HL-60 (cell line): ENCODE results near the gene TMED6.

ENCODE experiments used
- DNase-seq, 2 experiments: peaks; one replicate each; pipeline ENCODE4 v3.0.0-alpha.2; 2010 to 2020; ENCODE audit warnings: low read depth in 1 of 2, low spot score in 1 of 2
- H3K27ac ChIP-seq: fragments of 250-450 bp; sonication (Bioruptor Pico); replicated peaks from 2 replicates; pipeline ENCODE4 v1.5.1; 2020; ENCODE audit warnings: mild to moderate bottlenecking, moderate library complexity
- H3K27me3 ChIP-seq: fragments of 250-450 bp; sonication (Bioruptor Pico); 2 replicates; pipeline ENCODE4 v1.5.1; 2021; ENCODE audit warnings: mild to moderate bottlenecking, moderate library complexity; ENCODE audit not compliant: insufficient read depth, poor library complexity, severe bottlenecking
- H3K4me3 ChIP-seq: replicated peaks from 2 replicates; pipeline ENCODE4 v1.5.1; 2011; ENCODE audit warnings: mild to moderate bottlenecking, control low read depth, low read length; ENCODE audit not compliant: insufficient read depth
- CTCF ChIP-seq: IDR thresholded peaks from one replicate; pipeline ENCODE4 v1.5.1; 2011; ENCODE audit warnings: low read length, control low read depth, inconsistent platforms; ENCODE audit not compliant: insufficient read depth
- GABPA ChIP-seq: IDR thresholded peaks from 2 replicates; pipeline ENCODE4 v1.6.1; 2012; ENCODE audit warnings: low read depth
- POLR2AphosphoS5 ChIP-seq: IDR thresholded peaks from 2 replicates; pipeline ENCODE4 v1.6.1; 2012; ENCODE audit warnings: low read depth
- REST ChIP-seq: IDR thresholded peaks from 2 replicates; pipeline ENCODE4 v1.6.1; 2012; ENCODE audit warnings: low read depth; ENCODE audit not compliant: insufficient replicate concordance
- SPI1 ChIP-seq: IDR thresholded peaks from 2 replicates; pipeline ENCODE4 v1.6.1; 2012; ENCODE audit warnings: low read depth, mild to moderate bottlenecking, borderline replicate concordance

TMED6 gene

GRCh38 chr16:69381231-69381630, 29.6 kb upstream of the TMED6 start:
- H3K4me3 ChIP-seq, result no peak overlapping the region
- peak overlapping the region; percentile 28 for H3K27ac ChIP-seq
- DNase-seq, result no peak
- no peak for TF ChIP-seq SPI1
- TF ChIP-seq POLR2AphosphoS5, result no peak
- TF ChIP-seq GABPA, result no peak
- no peak for TF ChIP-seq CTCF
- no peak for TF ChIP-seq REST
- no peaks in the 10 kb centered on the region for H3K27me3 ChIP-seq

GRCh38 chr16:69378760-69379159, 27.2 kb upstream of the TMED6 start:
- TF ChIP-seq REST (no peak), CTCF (no peak), GABPA (no peak), POLR2AphosphoS5 (no peak), SPI1 (no peak)
- Histone ChIP-seq H3K4me3 (no peak overlapping the region), H3K27me3 (no peaks in the 10 kb centered on the region), H3K27ac (no peak overlapping the region)
- DNase-seq, result no peak

- no peak overlapping the region for H3K27ac ChIP-seq
- no peaks in the 10 kb centered on the region for H3K27me3 ChIP-seq
- TF ChIP-seq SPI1 (no peak), GABPA (no peak), REST (no peak), POLR2AphosphoS5 (no peak), CTCF (no peak)
- H3K4me3 ChIP-seq, result no peak overlapping the region
- DNase-seq, result no peak
These were observed 26.4 kb upstream of the TMED6 start for GRCh38 chr16:69378036-69378435.
